ENCODE data around the gene CTSD.

Gene CTSD

GRCh38 chr11:1735271-1735670 is 28.5 kb downstream of the CTSD start:
- H3K4me3 ChIP-seq (ENCODE audit: low read length in 2 of 2): no peak overlapping the region
- H3K4me2 ChIP-seq (ENCODE audit: insufficient read depth, low read length, poor library complexity, severe bottlenecking): no peak overlapping the region
- no peak overlapping the region for H2BK15ac ChIP-seq (ENCODE audit: low read length)
- H3K23ac ChIP-seq (ENCODE audit: low read depth, low read length, poor library complexity): peak overlapping the region; percentile 25
- no peaks in the 10 kb centered on the region for H3K36me3 ChIP-seq (replicated peaks in 1 of 2; ENCODE audit: control insufficient read depth in 2 of 2, insufficient read depth in 2 of 2, low read length in 2 of 2)
- H3K9me3 ChIP-seq (replicated peaks in 1 of 2; ENCODE audit: control insufficient read depth in 2 of 2, insufficient read depth in 1 of 2, low read depth in 1 of 2, low read length in 2 of 2): peaks cover 0 to 10% of the 10 kb centered on the region in 2 donors
- H3K14ac ChIP-seq (ENCODE audit: low read length): no peak overlapping the region
- H4K8ac ChIP-seq (ENCODE audit: low read depth, low read length): no peak overlapping the region
- peaks cover 0 to 4% of the 10 kb centered on the region in 2 donors for H3K4me1 ChIP-seq (ENCODE audit: control insufficient read depth in 2 of 2, insufficient read depth in 1 of 2, low read depth in 1 of 2, low read length in 2 of 2)
- H2BK5ac ChIP-seq (ENCODE audit: low read length): no peak overlapping the region
- H3K18ac ChIP-seq (ENCODE audit: low read length): peak overlapping the region; percentile 16
- H3K9ac ChIP-seq (ENCODE audit: low read depth, low read length, poor library complexity): no peak overlapping the region
- H4K91ac ChIP-seq (ENCODE audit: low read depth, low read length, poor library complexity): no peak overlapping the region
- H2BK120ac ChIP-seq (ENCODE audit: low read depth, low read length): no peak overlapping the region
- no peak overlapping the region for H2AFZ ChIP-seq (ENCODE audit: low read length)
- H2AK5ac ChIP-seq (ENCODE audit: low read depth, low read length): no peak overlapping the region
- H3K79me1 ChIP-seq (ENCODE audit: low read depth, low read length): no peaks in the 10 kb centered on the region
- H3K27me3 ChIP-seq (ENCODE audit: control insufficient read depth in 3 of 3, insufficient read depth in 3 of 3, low read depth in 1 of 3, low read length in 3 of 3): peaks cover 0 to 30% (median 6%) of the 10 kb centered on the region in 3 experiments
- no peak overlapping the region for H2BK12ac ChIP-seq (ENCODE audit: low read length)
- no peak for DNase-seq (ENCODE audit: low spot score)
- WGBS, 2 donors (ENCODE audit: extremely low coverage in 2 of 2, insufficient read length in 2 of 2, insufficient replicate concordance in 1 of 2): no CpG with 5 or more reads among the region's 16 CpGs
- H3K4ac ChIP-seq (ENCODE audit: low read length): no peak overlapping the region
- H3K27ac ChIP-seq (replicated peaks; ENCODE audit: low read length): no peak overlapping the region

GRCh38 chr11:1734641-1735081 is 29.1 kb downstream of the CTSD start:
- no peak overlapping the region for H2BK5ac ChIP-seq (ENCODE audit: low read length)
- no peak overlapping the region for H3K27ac ChIP-seq (replicated peaks; ENCODE audit: low read length)
- H3K18ac ChIP-seq (ENCODE audit: low read length): peak overlapping the region; percentile 23
- H3K4me2 ChIP-seq (ENCODE audit: insufficient read depth, low read length, poor library complexity, severe bottlenecking): no peak overlapping the region
- H3K4me1 ChIP-seq (ENCODE audit: control insufficient read depth in 2 of 2, insufficient read depth in 1 of 2, low read depth in 1 of 2, low read length in 2 of 2): peaks cover 0 to 7% of the 10 kb centered on the region in 2 donors
- no CpG with 5 or more reads among the region's 10 CpGs for WGBS, 2 donors (ENCODE audit: extremely low coverage in 2 of 2, insufficient read length in 2 of 2, insufficient replicate concordance in 1 of 2)
- no peak overlapping the region for H2BK120ac ChIP-seq (ENCODE audit: low read depth, low read length)
- DNase-seq (ENCODE audit: low spot score): no peak
- H2BK12ac ChIP-seq (ENCODE audit: low read length): no peak overlapping the region
- no peak overlapping the region for H4K8ac ChIP-seq (ENCODE audit: low read depth, low read length)
- no peak overlapping the region for H3K4me3 ChIP-seq (ENCODE audit: low read length in 2 of 2)
- H3K36me3 ChIP-seq (replicated peaks in 1 of 2; ENCODE audit: control insufficient read depth in 2 of 2, insufficient read depth in 2 of 2, low read length in 2 of 2): no peaks in the 10 kb centered on the region
- H3K9ac ChIP-seq (ENCODE audit: low read depth, low read length, poor library complexity): no peak overlapping the region
- H2AFZ ChIP-seq (ENCODE audit: low read length): no peak overlapping the region
- H3K4ac ChIP-seq (ENCODE audit: low read length): no peak overlapping the region
- no peak overlapping the region for H3K14ac ChIP-seq (ENCODE audit: low read length)
- H3K27me3 ChIP-seq (ENCODE audit: control insufficient read depth in 3 of 3, insufficient read depth in 3 of 3, low read depth in 1 of 3, low read length in 3 of 3): peaks cover 0 to 30% (median 4%) of the 10 kb centered on the region in 3 experiments
- H3K79me1 ChIP-seq (ENCODE audit: low read depth, low read length): no peaks in the 10 kb centered on the region
- no peak overlapping the region for H2BK15ac ChIP-seq (ENCODE audit: low read length)
- H3K23ac ChIP-seq (ENCODE audit: low read depth, low read length, poor library complexity): peak overlapping the region; percentile 25
- H4K91ac ChIP-seq (ENCODE audit: low read depth, low read length, poor library complexity): no peak overlapping the region
- H3K9me3 ChIP-seq (replicated peaks in 1 of 2; ENCODE audit: control insufficient read depth in 2 of 2, insufficient read depth in 1 of 2, low read depth in 1 of 2, low read length in 2 of 2): peaks cover 0 to 10% of the 10 kb centered on the region in 2 donors
- H2AK5ac ChIP-seq (ENCODE audit: low read depth, low read length): no peak overlapping the region

- H3K36me3 ChIP-seq (replicated peaks in 1 of 2; ENCODE audit: control insufficient read depth in 2 of 2, insufficient read depth in 2 of 2, low read length in 2 of 2): no peaks in the 10 kb centered on the region
- no peak overlapping the region for H3K4ac ChIP-seq (ENCODE audit: low read length)
- H2AK5ac ChIP-seq (ENCODE audit: low read depth, low read length): peak overlapping the region; percentile 63
- no peak overlapping the region for H3K18ac ChIP-seq (ENCODE audit: low read length)
- peak overlapping the region; percentile 46 for H2BK5ac ChIP-seq (ENCODE audit: low read length)
- H4K91ac ChIP-seq (ENCODE audit: low read depth, low read length, poor library complexity): no peak overlapping the region
- H4K8ac ChIP-seq (ENCODE audit: low read depth, low read length): no peak overlapping the region
- no peaks in the 10 kb centered on the region for H3K79me1 ChIP-seq (ENCODE audit: low read depth, low read length)
- no peak overlapping the region for H3K27ac ChIP-seq (replicated peaks; ENCODE audit: low read length)
- H3K9ac ChIP-seq (ENCODE audit: low read depth, low read length, poor library complexity): peak overlapping the region; percentile 51
- peaks cover 0 to 30% (median 3%) of the 10 kb centered on the region in 3 experiments for H3K27me3 ChIP-seq (ENCODE audit: control insufficient read depth in 3 of 3, insufficient read depth in 3 of 3, low read depth in 1 of 3, low read length in 3 of 3)
- H3K4me2 ChIP-seq (ENCODE audit: insufficient read depth, low read length, poor library complexity, severe bottlenecking): no peak overlapping the region
- no peak overlapping the region for H2BK15ac ChIP-seq (ENCODE audit: low read length)
- peaks cover 0 to 7% of the 10 kb centered on the region in 2 donors for H3K4me1 ChIP-seq (ENCODE audit: control insufficient read depth in 2 of 2, insufficient read depth in 1 of 2, low read depth in 1 of 2, low read length in 2 of 2)
- no peak overlapping the region for H2BK12ac ChIP-seq (ENCODE audit: low read length)
- no CpG with 5 or more reads among the region's 28 CpGs for WGBS, 2 donors (ENCODE audit: extremely low coverage in 2 of 2, insufficient read length in 2 of 2, insufficient replicate concordance in 1 of 2)
- DNase-seq (ENCODE audit: low spot score): no peak
- no peak overlapping the region for H2AFZ ChIP-seq (ENCODE audit: low read length)
- H3K23ac ChIP-seq (ENCODE audit: low read depth, low read length, poor library complexity): peak overlapping the region; percentile 3
- H3K4me3 ChIP-seq (ENCODE audit: low read length in 2 of 2): no peak overlapping the region
- peak overlapping the region; percentile 28 for H3K14ac ChIP-seq (ENCODE audit: low read length)
- H2BK120ac ChIP-seq (ENCODE audit: low read depth, low read length): no peak overlapping the region
- H3K9me3 ChIP-seq (replicated peaks in 1 of 2; ENCODE audit: control insufficient read depth in 2 of 2, insufficient read depth in 1 of 2, low read depth in 1 of 2, low read length in 2 of 2): peaks cover 0 to 10% of the 10 kb centered on the region in 2 donors
Observed at GRCh38 chr11:1733716-1734640, 29.7 kb downstream of the CTSD start.

GRCh38 chr11:1733009-1733715 is 30.6 kb downstream of the CTSD start:
- WGBS, 2 donors (ENCODE audit: extremely low coverage in 2 of 2, insufficient read length in 2 of 2, insufficient replicate concordance in 1 of 2): no CpG with 5 or more reads among the region's 14 CpGs

More at GRCh38 chr11:1733009-1733715, 30.6 kb downstream of the CTSD start:
- Histone ChIP-seq H2BK5ac (ENCODE audit: low read length) (peak overlapping the region; percentile 46), H3K27ac (replicated peaks; ENCODE audit: low read length) (no peak overlapping the region), H2BK120ac (ENCODE audit: low read depth, low read length) (no peak overlapping the region), H3K14ac (ENCODE audit: low read length) (no peak overlapping the region), H3K79me1 (ENCODE audit: low read depth, low read length) (no peaks in the 10 kb centered on the region), H4K8ac (ENCODE audit: low read depth, low read length) (no peak overlapping the region), H3K18ac (ENCODE audit: low read length) (peak overlapping the region; percentile 49), H3K27me3 (ENCODE audit: control insufficient read depth in 3 of 3, insufficient read depth in 3 of 3, low read depth in 1 of 3, low read length in 3 of 3) (peaks cover 0 to 32% (median 3%) of the 10 kb centered on the region in 3 experiments), H3K4me2 (ENCODE audit: insufficient read depth, low read length, poor library complexity, severe bottlenecking) (no peak overlapping the region), H3K36me3 (replicated peaks in 1 of 2; ENCODE audit: control insufficient read depth in 2 of 2, insufficient read depth in 2 of 2, low read length in 2 of 2) (no peaks in the 10 kb centered on the region), H3K4me3 (ENCODE audit: low read length in 2 of 2) (no peak overlapping the region), H3K23ac (ENCODE audit: low read depth, low read length, poor library complexity) (peak overlapping the region; percentile 34), H2BK15ac (ENCODE audit: low read length) (no peak overlapping the region), H2AFZ (ENCODE audit: low read length) (no peak overlapping the region), H2BK12ac (ENCODE audit: low read length) (no peak overlapping the region), H4K91ac (ENCODE audit: low read depth, low read length, poor library complexity) (no peak overlapping the region), H3K4me1 (ENCODE audit: control insufficient read depth in 2 of 2, insufficient read depth in 1 of 2, low read depth in 1 of 2, low read length in 2 of 2) (peaks cover 0 to 7% of the 10 kb centered on the region in 2 donors), H3K4ac (ENCODE audit: low read length) (no peak overlapping the region), H3K9me3 (replicated peaks in 1 of 2; ENCODE audit: control insufficient read depth in 2 of 2, insufficient read depth in 1 of 2, low read depth in 1 of 2, low read length in 2 of 2) (peaks cover 0 to 10% of the 10 kb centered on the region in 2 donors), H2AK5ac (ENCODE audit: low read depth, low read length) (peak overlapping the region; percentile 6), H3K9ac (ENCODE audit: low read depth, low read length, poor library complexity) (peak overlapping the region; percentile 51)
- DNase-seq (ENCODE audit: low spot score): no peak
